ENCODE data around the gene MAML2. TPM values are rescaled to one million over a fixed set of nuclear protein-coding genes. Genes with fewer than 3 reads are reported as not detected.

MAML2 gene
- total RNA-seq, 1 experiment from 2014 or later: 2.9 TPM

DNA sequence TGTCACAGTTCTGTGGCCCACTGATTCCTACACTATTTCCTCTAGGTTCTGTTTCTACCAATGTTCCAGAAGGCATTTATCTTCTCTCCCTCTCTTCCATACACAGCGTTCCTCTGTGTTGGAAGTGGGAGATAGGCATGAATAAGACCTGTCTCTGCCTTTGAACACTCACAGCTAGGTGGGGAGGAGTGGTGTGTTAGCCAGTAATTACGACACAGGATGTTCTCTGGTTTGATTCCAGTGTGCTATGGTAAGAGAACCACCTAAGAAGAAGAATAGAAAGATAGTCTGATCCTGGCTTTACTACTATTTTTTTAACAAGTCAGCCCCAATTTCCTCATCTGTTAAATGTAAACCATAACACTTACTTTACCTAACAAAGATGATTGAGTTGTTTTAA is 218.8 kb downstream of the MAML2 start:
- TF ChIP-seq SIN3A (IDR thresholded peaks at IDR 0.05; ENCODE audit: borderline replicate concordance, insufficient read depth, low read depth, low read length): no peak
- TF ChIP-seq TCF7L2 (IDR thresholded peaks at IDR 0.05; ENCODE audit: low read depth, low read length): no peak
- TF ChIP-seq, protein P1, sequence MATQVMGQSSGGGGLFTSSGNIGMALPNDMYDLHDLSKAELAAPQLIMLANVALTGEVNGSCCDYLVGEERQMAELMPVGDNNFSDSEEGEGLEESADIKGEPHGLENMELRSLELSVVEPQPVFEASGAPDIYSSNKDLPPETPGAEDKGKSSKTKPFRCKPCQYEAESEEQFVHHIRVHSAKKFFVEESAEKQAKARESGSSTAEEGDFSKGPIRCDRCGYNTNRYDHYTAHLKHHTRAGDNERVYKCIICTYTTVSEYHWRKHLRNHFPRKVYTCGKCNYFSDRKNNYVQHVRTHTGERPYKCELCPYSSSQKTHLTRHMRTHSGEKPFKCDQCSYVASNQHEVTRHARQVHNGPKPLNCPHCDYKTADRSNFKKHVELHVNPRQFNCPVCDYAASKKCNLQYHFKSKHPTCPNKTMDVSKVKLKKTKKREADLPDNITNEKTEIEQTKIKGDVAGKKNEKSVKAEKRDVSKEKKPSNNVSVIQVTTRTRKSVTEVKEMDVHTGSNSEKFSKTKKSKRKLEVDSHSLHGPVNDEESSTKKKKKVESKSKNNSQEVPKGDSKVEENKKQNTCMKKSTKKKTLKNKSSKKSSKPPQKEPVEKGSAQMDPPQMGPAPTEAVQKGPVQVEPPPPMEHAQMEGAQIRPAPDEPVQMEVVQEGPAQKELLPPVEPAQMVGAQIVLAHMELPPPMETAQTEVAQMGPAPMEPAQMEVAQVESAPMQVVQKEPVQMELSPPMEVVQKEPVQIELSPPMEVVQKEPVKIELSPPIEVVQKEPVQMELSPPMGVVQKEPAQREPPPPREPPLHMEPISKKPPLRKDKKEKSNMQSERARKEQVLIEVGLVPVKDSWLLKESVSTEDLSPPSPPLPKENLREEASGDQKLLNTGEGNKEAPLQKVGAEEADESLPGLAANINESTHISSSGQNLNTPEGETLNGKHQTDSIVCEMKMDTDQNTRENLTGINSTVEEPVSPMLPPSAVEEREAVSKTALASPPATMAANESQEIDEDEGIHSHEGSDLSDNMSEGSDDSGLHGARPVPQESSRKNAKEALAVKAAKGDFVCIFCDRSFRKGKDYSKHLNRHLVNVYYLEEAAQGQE (IDR thresholded peaks at IDR 0.05; ENCODE audit: insufficient read depth in 1 of 2, low read depth in 2 of 2, low read length in 1 of 2): no peak
- in situ Hi-C loops (cut with HindIII; ENCODE audit: low pct_unique_long_range_greater_than_20kb, low sequenced_read_pairs) (no loop called here), intact Hi-C loops (cut with micrococcal nuclease; ENCODE audit: unreplicated experiment) (no loop called here)
- no peaks in the 10 kb centered on the region for H3K36me3 ChIP-seq (ENCODE audit: control insufficient read depth, insufficient read depth, low read length)
- CTCF ChIA-PET: interaction anchor here (0.7 kb wide), 1 partner anchor 17 kb away, joined by 5 read pairs; no protein-coding TSS in a partner anchor
- no peak for DNase-seq (ENCODE audit: low read depth, low spot score)
- no peak overlapping the region for H3K4me3 ChIP-seq (ENCODE audit: low read depth in 2 of 2, low read length in 2 of 2)
- POLR2A ChIA-PET: no interaction called here
- H3K27me3 ChIP-seq (ENCODE audit: control insufficient read depth, insufficient read depth, low read length): no peaks in the 10 kb centered on the region
- BruUV-seq (replicated peaks): no TSS peak
- no peak for ATAC-seq
- H3K4me1 ChIP-seq (ENCODE audit: control insufficient read depth, insufficient read depth, low read length): no peaks in the 10 kb centered on the region
- no peaks in the 10 kb centered on the region for H3K9me3 ChIP-seq (ENCODE audit: control insufficient read depth, insufficient read depth, low read depth, low read length)
- H3K27ac ChIP-seq (ENCODE audit: low read length): no peak overlapping the region

DNA sequence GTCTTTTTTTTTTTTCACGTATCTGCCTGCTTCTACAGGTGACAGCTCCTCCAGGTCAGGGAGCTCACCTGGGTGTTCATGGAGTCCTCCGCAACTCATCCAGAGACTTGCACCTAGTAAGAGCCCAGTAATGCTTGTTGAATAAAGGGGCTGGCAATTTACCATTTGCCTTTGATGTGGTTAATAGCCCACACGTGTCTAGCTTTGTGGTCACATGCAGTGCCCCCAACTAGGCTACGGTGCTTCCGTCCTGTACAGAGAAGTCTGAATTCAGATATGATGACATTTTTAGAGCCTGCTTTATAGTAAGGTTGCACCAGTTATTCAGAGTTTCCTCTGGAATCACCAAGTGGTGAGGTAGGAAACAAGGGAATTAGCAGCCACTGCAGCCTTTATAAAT is 219.7 kb downstream of the MAML2 start:
- in situ Hi-C loops (cut with HindIII; ENCODE audit: low pct_unique_long_range_greater_than_20kb, low sequenced_read_pairs): no loop called here
- TF ChIP-seq, protein P1 (IDR thresholded peaks at IDR 0.05; ENCODE audit: insufficient read depth in 1 of 2, low read depth in 2 of 2, low read length in 1 of 2): no peak
- TF ChIP-seq TCF7L2 (IDR thresholded peaks at IDR 0.05; ENCODE audit: low read depth, low read length): no peak
- TF ChIP-seq SIN3A (IDR thresholded peaks at IDR 0.05; ENCODE audit: borderline replicate concordance, insufficient read depth, low read depth, low read length): no peak
- TF ChIP-seq, protein P2, sequence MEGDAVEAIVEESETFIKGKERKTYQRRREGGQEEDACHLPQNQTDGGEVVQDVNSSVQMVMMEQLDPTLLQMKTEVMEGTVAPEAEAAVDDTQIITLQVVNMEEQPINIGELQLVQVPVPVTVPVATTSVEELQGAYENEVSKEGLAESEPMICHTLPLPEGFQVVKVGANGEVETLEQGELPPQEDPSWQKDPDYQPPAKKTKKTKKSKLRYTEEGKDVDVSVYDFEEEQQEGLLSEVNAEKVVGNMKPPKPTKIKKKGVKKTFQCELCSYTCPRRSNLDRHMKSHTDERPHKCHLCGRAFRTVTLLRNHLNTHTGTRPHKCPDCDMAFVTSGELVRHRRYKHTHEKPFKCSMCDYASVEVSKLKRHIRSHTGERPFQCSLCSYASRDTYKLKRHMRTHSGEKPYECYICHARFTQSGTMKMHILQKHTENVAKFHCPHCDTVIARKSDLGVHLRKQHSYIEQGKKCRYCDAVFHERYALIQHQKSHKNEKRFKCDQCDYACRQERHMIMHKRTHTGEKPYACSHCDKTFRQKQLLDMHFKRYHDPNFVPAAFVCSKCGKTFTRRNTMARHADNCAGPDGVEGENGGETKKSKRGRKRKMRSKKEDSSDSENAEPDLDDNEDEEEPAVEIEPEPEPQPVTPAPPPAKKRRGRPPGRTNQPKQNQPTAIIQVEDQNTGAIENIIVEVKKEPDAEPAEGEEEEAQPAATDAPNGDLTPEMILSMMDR (IDR thresholded peaks at IDR 0.05): no peak
- TF ChIP-seq POLR2AphosphoS5 (IDR thresholded peaks at IDR 0.05; ENCODE audit: low read depth, low read length): no peak
- Histone ChIP-seq H3K36me3 (ENCODE audit: control insufficient read depth, insufficient read depth, low read length) (no peaks in the 10 kb centered on the region), H3K9me3 (ENCODE audit: control insufficient read depth, insufficient read depth, low read depth, low read length) (no peaks in the 10 kb centered on the region), H3K4me3 (ENCODE audit: low read depth in 2 of 2, low read length in 2 of 2) (no peak overlapping the region), H3K4me1 (ENCODE audit: control insufficient read depth, insufficient read depth, low read length) (no peaks in the 10 kb centered on the region), H3K27ac (ENCODE audit: low read length) (no peak overlapping the region), H3K27me3 (ENCODE audit: control insufficient read depth, insufficient read depth, low read length) (no peaks in the 10 kb centered on the region)
- ATAC-seq: no peak
- CTCF ChIA-PET: interaction anchor here (0.7 kb wide), 1 partner anchor 16 kb away, joined by 5 read pairs; no protein-coding TSS in a partner anchor
- DNase-seq (ENCODE audit: low read depth, low spot score): no peak
- POLR2A ChIA-PET: no interaction called here
- no TSS peak for BruUV-seq (replicated peaks)
- intact Hi-C loops (cut with micrococcal nuclease; ENCODE audit: unreplicated experiment): no loop called here

All from Panc1 (cell line).